Central memory CD8-positive, alpha-beta T cell (primary cell): ENCODE data around the gene DSCAM.

Experiments used
- ATAC-seq: fragments of 150-1000 bp; cut with Tn5 transposase; replicated peaks from 2 replicates; pipeline ENCODE4 v1.10.0; 2022; ENCODE audit warnings: mild to moderate bottlenecking, moderate FRiP score, moderate number of reproducible peaks; ENCODE audit not compliant: poor library complexity, severe bottlenecking; ENCODE audit errors: extremely low read depth
- DNase-seq, 2 donors: peaks; one replicate each; pipeline ENCODE4 v3.0.0; 2021; ENCODE audit warnings: low spot score in 2 of 2
- H3K27ac Mint-ChIP-seq: one replicate; pipeline ENCODE4 v1.8.0; 2022; ENCODE audit warnings: low read depth, mild to moderate bottlenecking, moderate library complexity, mixed read lengths
- H3K27me3 Mint-ChIP-seq: one replicate; pipeline ENCODE4 v1.8.0; 2022; ENCODE audit warnings: mixed read lengths
- H3K36me3 Mint-ChIP-seq: one replicate; pipeline ENCODE4 v1.8.0; 2022; ENCODE audit warnings: mild to moderate bottlenecking, moderate library complexity, mixed read lengths; ENCODE audit not compliant: insufficient read depth
- H3K4me1 Mint-ChIP-seq: one replicate; pipeline ENCODE4 v1.8.0; 2022; ENCODE audit warnings: mixed read lengths
- H3K4me3 Mint-ChIP-seq: one replicate; pipeline ENCODE4 v1.8.0; 2022; ENCODE audit warnings: mild to moderate bottlenecking, moderate library complexity, mixed read lengths
- H3K9me3 Mint-ChIP-seq: one replicate; pipeline ENCODE4 v1.8.0; 2022; ENCODE audit warnings: mixed read lengths

The DSCAM gene

GRCh38 chr21:40652436-40652835 lies 194.5 kb downstream of the DSCAM start:
- DNase-seq: no peak
- H3K4me3 Mint-ChIP-seq: no peak overlapping the region

DNA sequence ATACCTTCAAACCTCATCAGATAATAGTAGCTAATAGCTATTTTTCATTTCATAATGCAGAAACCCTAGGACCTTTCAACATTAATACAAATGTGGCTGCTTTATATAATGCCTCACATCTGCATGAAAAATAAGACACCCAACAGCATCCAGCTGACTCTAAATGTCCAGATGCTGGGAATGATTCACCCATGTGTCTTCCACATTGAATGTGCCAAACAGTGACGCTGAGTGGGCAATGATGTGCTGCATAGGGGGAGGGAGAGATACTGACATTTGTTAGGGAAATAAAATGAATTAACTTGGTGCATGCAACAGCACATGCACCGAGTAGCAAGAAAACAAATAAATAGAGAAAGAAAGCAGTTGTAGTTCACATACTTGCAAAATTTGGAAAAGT lies 199.3 kb downstream of the DSCAM start:
- DNase-seq: no peak
- no peak for ATAC-seq
- Mint-ChIP-seq H3K9me3 (peaks cover 11% of the 10 kb centered on the region), H3K4me1 (no peaks in the 10 kb centered on the region), H3K27me3 (no peaks in the 10 kb centered on the region), H3K36me3 (no peaks in the 10 kb centered on the region), H3K4me3 (no peak overlapping the region), H3K27ac (no peak overlapping the region)

More at GRCh38 chr21:40652436-40652835, 194.5 kb downstream of the DSCAM start:
- Mint-ChIP-seq H3K4me1 (no peaks in the 10 kb centered on the region), H3K36me3 (no peaks in the 10 kb centered on the region), H3K9me3 (peaks cover 11% of the 10 kb centered on the region), H3K27me3 (no peaks in the 10 kb centered on the region), H3K27ac (no peak overlapping the region)
- no peak for ATAC-seq

- DNase-seq (no peak), ATAC-seq (no peak)
- Mint-ChIP-seq H3K27me3 (no peaks in the 10 kb centered on the region), H3K4me3 (no peak overlapping the region), H3K36me3 (no peaks in the 10 kb centered on the region), H3K27ac (no peak overlapping the region), H3K9me3 (peaks cover 11% of the 10 kb centered on the region), H3K4me1 (no peaks in the 10 kb centered on the region)
Measured at GRCh38 chr21:40646651-40647050, 200.3 kb downstream of the DSCAM start.

DNA sequence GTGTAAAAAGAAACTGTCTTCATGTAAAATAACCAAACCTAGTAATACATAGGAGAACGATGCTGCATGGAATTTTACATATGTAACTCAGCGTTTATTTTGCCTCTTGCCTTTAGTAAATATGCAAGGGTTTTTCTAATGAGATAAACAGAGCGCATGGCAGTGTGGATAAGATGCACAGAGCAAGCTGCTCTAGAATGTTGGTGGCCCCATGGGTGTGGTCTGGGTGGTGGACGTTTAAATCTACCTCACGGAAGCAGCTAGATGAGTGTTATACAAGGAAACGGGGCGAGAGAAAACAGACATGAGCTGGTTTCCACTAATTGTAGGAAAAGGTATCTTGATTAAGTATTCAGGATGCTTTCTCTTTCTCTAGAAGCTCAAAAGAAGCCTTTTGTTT lies 205.9 kb downstream of the DSCAM start:
- no peak for ATAC-seq
- H3K4me1 Mint-ChIP-seq: no peaks in the 10 kb centered on the region
- H3K36me3 Mint-ChIP-seq: no peaks in the 10 kb centered on the region
- no peaks in the 10 kb centered on the region for H3K27me3 Mint-ChIP-seq
- DNase-seq: no peak
- H3K4me3 Mint-ChIP-seq: no peak overlapping the region
- H3K27ac Mint-ChIP-seq: no peak overlapping the region
- H3K9me3 Mint-ChIP-seq: peaks cover 13% of the 10 kb centered on the region

GRCh38 chr21:40640266-40640789 lies 206.6 kb downstream of the DSCAM start:
- Mint-ChIP-seq H3K36me3 (no peaks in the 10 kb centered on the region), H3K4me3 (no peak overlapping the region), H3K9me3 (peaks cover 13% of the 10 kb centered on the region), H3K27me3 (no peaks in the 10 kb centered on the region), H3K27ac (no peak overlapping the region), H3K4me1 (no peaks in the 10 kb centered on the region)
- DNase-seq: no peak
- ATAC-seq: no peak

DNA sequence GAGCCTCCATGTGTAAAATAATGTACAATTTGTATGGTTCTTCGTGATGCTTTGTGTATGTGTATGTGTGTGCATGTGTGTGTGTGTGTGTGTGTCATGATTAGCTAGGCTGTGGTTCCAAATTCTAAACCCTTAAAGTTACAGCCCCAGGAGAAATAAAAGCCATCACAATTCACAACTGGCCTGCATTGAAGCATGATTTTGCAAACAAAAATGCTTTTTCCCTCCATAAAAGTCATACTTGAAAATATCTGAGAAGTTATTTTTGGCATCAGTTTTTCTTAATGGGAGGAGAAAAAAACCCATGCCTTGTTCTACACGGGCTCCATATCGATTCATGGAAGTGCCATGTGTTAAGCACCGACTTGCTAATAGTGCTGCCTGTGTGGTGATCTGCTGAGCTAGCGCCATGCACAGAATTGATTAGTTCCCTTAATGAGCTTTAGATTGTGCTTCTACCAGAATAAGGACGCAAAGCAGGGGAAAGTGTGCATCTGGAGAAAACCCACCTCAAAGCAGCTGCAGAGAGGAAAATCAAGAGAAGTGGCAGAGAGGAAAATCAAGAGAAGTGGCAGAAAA lies 207.3 kb downstream of the DSCAM start:
- Mint-ChIP-seq H3K4me1 (no peaks in the 10 kb centered on the region), H3K27ac (no peak overlapping the region), H3K4me3 (no peak overlapping the region), H3K9me3 (peaks cover 19% of the 10 kb centered on the region), H3K36me3 (no peaks in the 10 kb centered on the region), H3K27me3 (no peaks in the 10 kb centered on the region)
- DNase-seq (no peak), ATAC-seq (no peak)

DNA sequence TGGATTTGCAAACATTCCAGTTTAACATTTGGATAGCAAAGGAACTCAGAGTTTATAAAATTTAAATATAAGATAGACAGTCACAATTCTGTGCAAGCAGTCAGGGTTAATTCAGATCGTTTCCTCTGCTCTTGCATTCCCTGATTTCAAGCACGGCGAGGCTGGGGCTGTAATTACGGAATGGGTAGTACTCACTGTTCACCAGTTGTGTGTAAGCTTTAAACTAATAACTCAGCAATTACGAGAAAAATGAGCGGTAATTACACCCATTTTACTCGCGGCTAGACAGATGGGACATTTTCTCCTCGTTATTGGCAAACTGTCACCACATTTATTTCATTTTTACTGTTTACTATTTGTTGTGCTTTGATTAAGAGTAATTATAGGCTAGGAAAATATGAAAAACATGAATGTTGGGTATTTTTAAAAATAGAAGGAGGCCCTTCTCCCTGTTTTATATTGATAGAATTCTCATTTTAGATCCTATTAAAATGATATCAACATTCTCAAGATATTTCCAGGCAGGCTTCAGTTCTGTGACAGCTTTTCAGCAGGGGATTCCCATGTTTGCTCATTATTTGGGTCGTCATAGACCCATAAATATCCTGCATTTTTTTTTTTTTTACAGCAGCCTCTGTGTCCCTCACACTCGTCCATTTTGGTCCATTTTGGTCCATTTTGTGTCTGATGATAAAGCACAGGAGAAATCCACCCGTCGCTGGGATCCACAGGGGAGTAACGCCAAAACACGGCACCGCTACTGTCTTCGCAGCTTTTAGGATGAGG lies 208.3 kb downstream of the DSCAM start:
- Mint-ChIP-seq H3K9me3 (peaks cover 20% of the 10 kb centered on the region), H3K27ac (no peak overlapping the region), H3K4me1 (no peaks in the 10 kb centered on the region), H3K36me3 (no peaks in the 10 kb centered on the region), H3K4me3 (no peak overlapping the region), H3K27me3 (no peaks in the 10 kb centered on the region)
- ATAC-seq (no peak), DNase-seq (no peak)

- Mint-ChIP-seq H3K27me3 (no peaks in the 10 kb centered on the region), H3K4me3 (no peak overlapping the region)
Measured at GRCh38 chr21:40636026-40636425, 210.9 kb downstream of the DSCAM start.

GRCh38 chr21:40635391-40635790 lies 211.6 kb downstream of the DSCAM start:
- Mint-ChIP-seq H3K27ac (no peak overlapping the region), H3K9me3 (peaks cover 18% of the 10 kb centered on the region), H3K36me3 (no peaks in the 10 kb centered on the region), H3K4me3 (no peak overlapping the region), H3K27me3 (no peaks in the 10 kb centered on the region), H3K4me1 (no peaks in the 10 kb centered on the region)
- DNase-seq: no peak
- ATAC-seq: no peak

More at GRCh38 chr21:40636026-40636425, 210.9 kb downstream of the DSCAM start:
- no peak overlapping the region for H3K27ac Mint-ChIP-seq
- no peak for DNase-seq
- H3K9me3 Mint-ChIP-seq: peaks cover 24% of the 10 kb centered on the region
- no peak for ATAC-seq
- no peaks in the 10 kb centered on the region for H3K36me3 Mint-ChIP-seq
- H3K4me1 Mint-ChIP-seq: no peaks in the 10 kb centered on the region

GRCh38 chr21:40634141-40634540 lies 212.8 kb downstream of the DSCAM start:
- Mint-ChIP-seq H3K9me3 (peaks cover 15% of the 10 kb centered on the region), H3K4me1 (no peaks in the 10 kb centered on the region), H3K27ac (no peak overlapping the region), H3K36me3 (no peaks in the 10 kb centered on the region), H3K4me3 (no peak overlapping the region), H3K27me3 (no peaks in the 10 kb centered on the region)
- ATAC-seq (no peak), DNase-seq (no peak)

- Mint-ChIP-seq H3K9me3 (peaks cover 15% of the 10 kb centered on the region), H3K4me3 (no peak overlapping the region), H3K27me3 (no peaks in the 10 kb centered on the region), H3K4me1 (no peaks in the 10 kb centered on the region), H3K36me3 (no peaks in the 10 kb centered on the region), H3K27ac (no peak overlapping the region)
- ATAC-seq (no peak), DNase-seq (no peak)
Measured at GRCh38 chr21:40633048-40633447, 213.9 kb downstream of the DSCAM start.

DNA sequence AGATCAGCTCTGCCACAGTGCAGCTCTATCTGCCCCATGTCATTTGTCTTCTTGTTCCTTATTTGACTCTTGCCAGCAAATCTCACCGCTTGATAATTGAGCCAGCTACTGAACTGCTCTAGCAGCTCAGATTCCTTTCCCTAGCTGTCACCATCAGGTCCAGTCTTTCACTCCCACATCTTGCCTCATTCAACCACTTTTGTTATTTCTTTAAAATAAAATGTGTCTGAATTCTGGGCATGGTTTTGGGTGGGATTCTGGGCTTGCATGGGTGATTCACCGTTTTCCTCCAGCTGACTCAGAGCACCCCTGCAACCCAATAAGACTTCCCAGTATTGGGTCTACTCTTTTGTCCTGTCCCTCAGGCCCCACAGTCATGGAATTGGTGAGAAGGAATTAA lies 215.7 kb downstream of the DSCAM start:
- no peak for ATAC-seq
- H3K4me3 Mint-ChIP-seq: no peak overlapping the region
- H3K4me1 Mint-ChIP-seq: no peaks in the 10 kb centered on the region
- H3K9me3 Mint-ChIP-seq: peaks cover 19% of the 10 kb centered on the region
- no peak overlapping the region for H3K27ac Mint-ChIP-seq
- no peaks in the 10 kb centered on the region for H3K36me3 Mint-ChIP-seq
- H3K27me3 Mint-ChIP-seq: no peaks in the 10 kb centered on the region
- DNase-seq: no peak

- Mint-ChIP-seq H3K36me3 (no peaks in the 10 kb centered on the region), H3K9me3 (peaks cover 18% of the 10 kb centered on the region), H3K27me3 (no peaks in the 10 kb centered on the region), H3K27ac (no peak overlapping the region), H3K4me3 (no peak overlapping the region), H3K4me1 (no peaks in the 10 kb centered on the region)
- ATAC-seq (no peak), DNase-seq (no peak)
Measured at GRCh38 chr21:40625991-40626390, 221.0 kb downstream of the DSCAM start.
